ENCODE results near the gene ZFHX3.

The ZFHX3 gene

GRCh38 chr16:73006026-73006425 is 41.9 kb downstream of the ZFHX3 start:
- no peak for DNase-seq (ENCODE audit: extremely low read depth, low read depth)

GRCh38 chr16:73002866-73003265 is 45.1 kb downstream of the ZFHX3 start:
- TF ChIP-seq CTCF (IDR thresholded peaks at IDR 0.05; ENCODE audit: low read depth, low read length), result no peak
- no peak for DNase-seq (ENCODE audit: extremely low read depth, low read depth)

More at GRCh38 chr16:73006026-73006425, 41.9 kb downstream of the ZFHX3 start:
- TF ChIP-seq CTCF (IDR thresholded peaks at IDR 0.05; ENCODE audit: low read depth, low read length), result no peak

GRCh38 chr16:73000907-73001521 is 46.9 kb downstream of the ZFHX3 start:
- DNase-seq (ENCODE audit: extremely low read depth, low read depth), result no peak
- no peak for TF ChIP-seq CTCF (IDR thresholded peaks at IDR 0.05; ENCODE audit: low read depth, low read length)

- no peak for DNase-seq (ENCODE audit: extremely low read depth, low read depth)
- TF ChIP-seq CTCF (IDR thresholded peaks at IDR 0.05; ENCODE audit: low read depth, low read length), result no peak
These were observed 47.7 kb downstream of the ZFHX3 start for GRCh38 chr16:73000020-73000906.

- DNase-seq (ENCODE audit: extremely low read depth, low read depth), result no peak
These were observed 48.3 kb downstream of the ZFHX3 start for GRCh38 chr16:72999541-73000019.

GRCh38 chr16:72997141-72997542 is 50.8 kb downstream of the ZFHX3 start:
- no peak for TF ChIP-seq CTCF (IDR thresholded peaks at IDR 0.05; ENCODE audit: low read depth, low read length)
- DNase-seq (ENCODE audit: extremely low read depth, low read depth), result no peak

More at GRCh38 chr16:72999541-73000019, 48.3 kb downstream of the ZFHX3 start:
- TF ChIP-seq CTCF (IDR thresholded peaks at IDR 0.05; ENCODE audit: low read depth, low read length), result no peak

All from AG09319 (cell line).